A549 (cell line): ENCODE measurements around the gene PLXNC1. TPM values are rescaled to one million over a fixed set of nuclear protein-coding genes. Genes with fewer than 3 reads are reported as not detected.

ENCODE experiments used
- ATAC-seq, 2 experiments: fragments of 200-7000 bp in 1 of 2; fragments of >200 bp in 1 of 2; cut with Nextera tagmentation in 1 of 2; cut with Tn5 transposase in 1 of 2; 3 replicates each; pipeline versions ENCODE4 v1.8.0 to v1.9.1; 2018 to 2020; ENCODE audit warnings: mild to moderate bottlenecking in 1 of 2, moderate library complexity in 1 of 2
- CTCF ChIA-PET: fragments of 300-600 bp; sonication (Branson Sonifier 250); formaldehyde crosslinking; extraction: SDS; loops from one replicate; lab custom pipeline; 2021; ENCODE audit warnings: antibody characterized with exemption, inconsistent platforms; lab: Yijun Ruan, JAX
- POLR2A ChIA-PET: fragments of 350-600 bp; formaldehyde crosslinking; extraction: SDS; loops from one replicate; lab custom pipeline; 2021; ENCODE audit warnings: antibody characterized with exemption, inconsistent platforms; lab: Yijun Ruan, JAX
- DNase-seq, 2 experiments: peaks; one replicate each; pipeline versions ENCODE4 v3.0.0 to v3.0.0-alpha.2; 2011 to 2016; ENCODE audit warnings: low read depth in 1 of 2, low spot score in 1 of 2
- FAIRE-seq: peaks from 2 replicates; lab custom pipeline; 2011; peaks lifted over from hg19 to GRCh38; lab: Jason Lieb, UNC
- H3K27ac ChIP-seq, 2 experiments: fragments of >200 bp; sonication (Bioruptor Twin); formaldehyde crosslinking; 3 replicates each; pipeline ENCODE4 v1.5.1; 2016 to 2017
- H3K4me1 ChIP-seq: fragments of >200 bp; sonication (Bioruptor Twin); formaldehyde crosslinking; 3 replicates; pipeline ENCODE4 v1.6.1; 2016
- H3K4me2 ChIP-seq: fragments of >200 bp; sonication (Bioruptor Twin); formaldehyde crosslinking; 3 replicates; pipeline ENCODE4 v1.6.1; 2016
- H3K4me3 ChIP-seq: fragments of >200 bp; sonication (Bioruptor Twin); formaldehyde crosslinking; 3 replicates; pipeline ENCODE4 v1.5.1; 2016
- H3K9me3 ChIP-seq: fragments of >200 bp; sonication (Bioruptor Twin); formaldehyde crosslinking; 3 replicates; pipeline ENCODE4 v1.6.1; 2016
- CBX2 ChIP-seq: fragments of 200-600 bp; sonication (generic); IDR thresholded peaks from 2 replicates; pipeline ENCODE4 v1.6.1; 2016; ENCODE audit warnings: low read depth, mild to moderate bottlenecking, borderline replicate concordance
- CHD2 ChIP-seq: fragments of 150-350 bp; IDR thresholded peaks from 2 replicates; pipeline ENCODE4 v1.6.1; 2014; ENCODE audit warnings: low read length; ENCODE audit not compliant: partially characterized antibody
- CHD4 ChIP-seq: fragments of 200-600 bp; sonication (generic); IDR thresholded peaks from 2 replicates; pipeline ENCODE4 v1.6.1; 2016; ENCODE audit warnings: antibody characterized with exemption, mild to moderate bottlenecking, borderline replicate concordance
- EHF ChIP-seq: fragments of 250-450 bp; sonication (Bioruptor Pico); IDR thresholded peaks from 2 replicates; pipeline ENCODE4 v1.5.0; 2020; ENCODE audit warnings: mild to moderate bottlenecking
- ESRRA ChIP-seq: fragments of 150-350 bp; IDR thresholded peaks from 2 replicates; pipeline ENCODE4 v1.6.1; 2014; ENCODE audit warnings: mild to moderate bottlenecking, low read length, borderline replicate concordance
- FOSL2 ChIP-seq, 2 experiments: fragments of 450-650 bp in 1 of 2; fragments of >200 bp in 1 of 2; sonication (Bioruptor Twin) in 1 of 2; formaldehyde crosslinking; IDR thresholded peaks; 2 replicates each; pipeline versions ENCODE4 v1.5.0 to v1.6.1; 2016 to 2020; ENCODE audit warnings: mild to moderate bottlenecking in 1 of 2, moderate library complexity in 1 of 2
- FOXS1 ChIP-seq: fragments of 250-450 bp; sonication (Bioruptor Pico); IDR thresholded peaks from 2 replicates; pipeline ENCODE4 v1.5.0; 2020; ENCODE audit warnings: mild to moderate bottlenecking, moderate library complexity
- HOXA7 ChIP-seq: fragments of 250-450 bp; sonication (Bioruptor Pico); IDR thresholded peaks from 2 replicates; pipeline ENCODE4 v1.5.0; 2020; ENCODE audit warnings: mild to moderate bottlenecking, moderate library complexity
- HOXB5 ChIP-seq: fragments of 250-450 bp; sonication (Bioruptor Pico); IDR thresholded peaks from 2 replicates; pipeline ENCODE4 v1.5.0; 2020; ENCODE audit warnings: mild to moderate bottlenecking, moderate library complexity
- JUN ChIP-seq, 2 experiments: fragments of >200 bp; sonication (Bioruptor Twin); formaldehyde crosslinking; IDR thresholded peaks; 2 replicates in 1 of 2; 3 replicates in 1 of 2; pipeline ENCODE4 v1.6.1; 2016 to 2017
- KDM1A ChIP-seq: fragments of 200-600 bp; sonication (generic); IDR thresholded peaks from 2 replicates; pipeline ENCODE4 v1.6.1; 2016; ENCODE audit warnings: low read depth, mild to moderate bottlenecking
- KDM5A ChIP-seq: fragments of 200-600 bp; sonication (generic); IDR thresholded peaks from 2 replicates; pipeline ENCODE4 v1.6.1; 2016; ENCODE audit warnings: antibody characterized with exemption, mild to moderate bottlenecking
- MYC ChIP-seq: IDR thresholded peaks from 2 replicates; pipeline ENCODE4 v1.6.1; 2012; ENCODE audit warnings: mild to moderate bottlenecking, inconsistent platforms, low read length, improper control_type of control experiment, borderline replicate concordance
- NPAS2 ChIP-seq: fragments of 250-450 bp; sonication (Bioruptor Pico); IDR thresholded peaks from 2 replicates; pipeline ENCODE4 v1.8.0; 2022; ENCODE audit warnings: mild to moderate bottlenecking, moderate library complexity, borderline replicate concordance
- NR3C1 ChIP-seq: fragments of >200 bp; sonication (Bioruptor Twin); formaldehyde crosslinking; IDR thresholded peaks from 3 replicates; pipeline ENCODE4 v1.6.1; 2017
- PHF8 ChIP-seq: fragments of 200-600 bp; sonication (generic); IDR thresholded peaks from 2 replicates; pipeline ENCODE4 v1.6.1; 2016; ENCODE audit warnings: low read depth, mild to moderate bottlenecking, antibody characterized with exemption, moderate library complexity, borderline replicate concordance
- POLR2AphosphoS2 ChIP-seq: conservative IDR thresholded peaks from 2 replicates; pipeline ENCODE4 v1.6.1; 2012; ENCODE audit warnings: low read length, improper control_type of control experiment, inconsistent platforms
- RAD21 ChIP-seq, 2 experiments: fragments of >200 bp in 1 of 2; sonication (Bioruptor Twin) in 1 of 2; formaldehyde crosslinking in 1 of 2; IDR thresholded peaks in 1 of 2; conservative IDR thresholded peaks in 1 of 2; 2 replicates in 1 of 2; 3 replicates in 1 of 2; pipeline ENCODE4 v1.6.1; 2012 to 2018; ENCODE audit warnings: inconsistent platforms in 1 of 2
- ZC3H11A ChIP-seq: fragments of 450-650 bp; IDR thresholded peaks from 2 replicates; pipeline ENCODE4 v1.6.1; 2014; ENCODE audit warnings: antibody characterized with exemption, mild to moderate bottlenecking
- ZSCAN20 ChIP-seq: fragments of 250-450 bp; sonication (Bioruptor Pico); IDR thresholded peaks from 2 replicates; pipeline ENCODE4 v1.8.0; 2022; ENCODE audit warnings: mild to moderate bottlenecking, moderate library complexity
- WGBS: methylation state at CpG from one replicate; pipeline ENCODE4 v1.1.6; 2017; ENCODE audit errors: missing lambda C conversion rate; 5-methylcytosine and 5-hydroxymethylcytosine counted together
- polyA plus RNA-seq, 4 experiments: library from polyadenylated mRNA; depleted of rRNA in 3 of 4; stranded (reverse); fragments of >200 nt; fragmentation: RNase III in 1 of 4; extraction: RNeasy Plus Mini Kit Qiagen cat#74134 plus additional on column Dnase treatment in 1 of 4; gene quantifications; 2 replicates in 3 of 4; 3 replicates in 1 of 4; pipeline ENCODE4 v1.2.3, GENCODE V29; 2011 to 2017
- TF ChIP-seq, protein P1 (sequence below): IDR thresholded peaks from 2 replicates; pipeline ENCODE4 v1.6.1; 2012
- TF ChIP-seq, protein P2 (sequence below): IDR thresholded peaks from 2 replicates; pipeline ENCODE4 v1.6.1; 2012
- TF ChIP-seq, protein P3 (sequence below): IDR thresholded peaks from 2 replicates; pipeline ENCODE4 v1.6.1; 2012; ENCODE audit warnings: low read depth, borderline replicate concordance
- TF ChIP-seq, protein P4 (sequence below): fragments of >200 bp; sonication (Bioruptor Twin); formaldehyde crosslinking; IDR thresholded peaks from 2 replicates; pipeline ENCODE4 v1.6.1; 2016

The PLXNC1 gene
- polyA plus RNA-seq, 2 of the 4 experiments (the other 2 are of a cell fraction) = 0.12 to 0.50 TPM

DNA sequence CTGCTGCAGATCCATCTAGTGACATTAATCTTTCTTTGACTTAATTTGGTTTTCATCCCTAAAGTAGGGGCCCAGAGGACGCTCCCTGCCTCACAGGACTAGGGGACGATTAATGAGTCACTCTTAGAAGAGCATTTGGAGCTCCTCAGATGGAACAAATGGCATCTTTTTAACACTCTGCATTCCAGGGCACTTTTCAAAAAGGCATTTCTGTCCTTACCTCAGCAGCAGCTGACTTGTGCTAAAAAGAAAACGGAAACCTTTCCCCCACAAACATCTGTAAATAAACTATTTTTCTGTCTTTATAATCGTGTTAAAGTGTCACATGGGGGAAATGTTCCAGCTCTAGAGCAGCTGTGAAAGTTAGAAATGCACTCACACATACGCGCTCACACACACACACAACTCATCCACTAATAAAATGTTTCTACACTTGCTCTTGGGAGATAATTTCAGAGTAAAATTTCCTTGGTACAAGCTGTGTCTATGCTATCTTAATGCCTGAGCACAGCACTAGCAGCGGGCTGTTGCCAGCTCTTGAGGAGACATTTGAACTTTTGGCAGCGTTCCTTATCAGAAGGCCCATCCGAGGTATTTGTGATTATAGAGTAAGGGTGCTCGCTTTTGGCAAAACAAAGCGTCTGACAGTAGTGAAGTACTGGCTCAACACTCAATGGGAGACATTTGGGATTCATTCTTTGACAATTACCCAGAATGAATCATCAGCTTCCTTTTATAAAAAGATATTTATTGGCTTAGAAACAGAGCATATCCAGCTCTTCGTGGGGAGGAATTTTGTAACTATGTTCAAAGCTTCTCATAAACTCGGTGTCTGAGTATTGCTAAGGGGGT lies 141.3 kb downstream of the PLXNC1 start:
- Histone ChIP-seq H3K4me3 (no peak overlapping the region), H3K27ac (no peak overlapping the region), H3K9me3 (no peaks in the 10 kb centered on the region), H3K4me2 (no peak overlapping the region), H3K4me1 (no peaks in the 10 kb centered on the region)
- ChIA-PET POLR2A (interaction anchor here (0.8 kb wide), 1 partner anchor 170 kb away, joined by 3 read pairs; the partner anchor contains the start of gene CEP83), CTCF (interaction anchor here (0.8 to 1.3 kb wide), 5 partner anchors 10 to 242 kb away, joined by 3 read pairs; no protein-coding TSS in a partner anchor)
- no peak for FAIRE-seq
- TF ChIP-seq, protein P1, sequence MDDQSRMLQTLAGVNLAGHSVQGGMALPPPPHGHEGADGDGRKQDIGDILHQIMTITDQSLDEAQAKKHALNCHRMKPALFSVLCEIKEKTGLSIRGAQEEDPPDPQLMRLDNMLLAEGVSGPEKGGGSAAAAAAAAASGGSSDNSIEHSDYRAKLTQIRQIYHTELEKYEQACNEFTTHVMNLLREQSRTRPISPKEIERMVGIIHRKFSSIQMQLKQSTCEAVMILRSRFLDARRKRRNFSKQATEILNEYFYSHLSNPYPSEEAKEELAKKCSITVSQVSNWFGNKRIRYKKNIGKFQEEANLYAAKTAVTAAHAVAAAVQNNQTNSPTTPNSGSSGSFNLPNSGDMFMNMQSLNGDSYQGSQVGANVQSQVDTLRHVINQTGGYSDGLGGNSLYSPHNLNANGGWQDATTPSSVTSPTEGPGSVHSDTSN = no peak
- TF ChIP-seq, protein P2, sequence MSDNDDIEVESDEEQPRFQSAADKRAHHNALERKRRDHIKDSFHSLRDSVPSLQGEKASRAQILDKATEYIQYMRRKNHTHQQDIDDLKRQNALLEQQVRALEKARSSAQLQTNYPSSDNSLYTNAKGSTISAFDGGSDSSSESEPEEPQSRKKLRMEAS = no peak
- TF ChIP-seq CBX2 = no peak
- no peak for TF ChIP-seq PHF8
- TF ChIP-seq JUN (IDR thresholded peaks at IDR 0.05) = no peak
- TF ChIP-seq FOSL2 (IDR thresholded peaks at IDR 0.05) = no peak
- no peak for TF ChIP-seq FOSL2 (CRISPR knock-in tag; IDR thresholded peaks at IDR 0.05)
- TF ChIP-seq HOXB5 (CRISPR knock-in tag) = no peak
- TF ChIP-seq CHD2 = no peak
- no peak for TF ChIP-seq CHD4
- TF ChIP-seq NPAS2 (CRISPR knock-in tag) = no peak
- TF ChIP-seq, protein P3, sequence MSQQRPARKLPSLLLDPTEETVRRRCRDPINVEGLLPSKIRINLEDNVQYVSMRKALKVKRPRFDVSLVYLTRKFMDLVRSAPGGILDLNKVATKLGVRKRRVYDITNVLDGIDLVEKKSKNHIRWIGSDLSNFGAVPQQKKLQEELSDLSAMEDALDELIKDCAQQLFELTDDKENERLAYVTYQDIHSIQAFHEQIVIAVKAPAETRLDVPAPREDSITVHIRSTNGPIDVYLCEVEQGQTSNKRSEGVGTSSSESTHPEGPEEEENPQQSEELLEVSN = no peak
- no peak for TF ChIP-seq FOXS1 (CRISPR knock-in tag)
- ATAC-seq = no peak
- WGBS = 79% methylated on average over 13 of the region's 13 CpGs
- no peak for DNase-seq

DNA sequence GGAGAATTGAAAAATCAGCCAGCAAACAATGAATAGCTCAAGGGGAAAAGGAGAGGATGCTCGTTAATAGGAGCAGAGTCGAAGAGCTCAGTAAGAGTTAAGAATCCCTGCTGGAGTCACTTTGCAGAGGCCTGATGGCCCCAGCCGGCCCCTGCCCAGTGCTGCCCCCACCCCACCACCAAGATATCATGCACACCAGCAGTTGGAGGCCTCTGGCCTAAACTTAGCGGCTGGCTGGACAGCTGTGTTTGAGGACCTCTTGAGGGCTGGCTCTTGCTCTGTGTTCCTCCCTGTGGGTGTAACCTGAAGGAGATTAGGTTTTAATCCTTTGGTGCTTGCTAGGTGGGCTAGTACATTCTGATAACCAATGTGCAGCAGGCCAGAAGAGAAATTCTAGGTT lies 142.0 kb downstream of the PLXNC1 start:
- POLR2A ChIA-PET = no interaction called here
- H3K4me2 ChIP-seq = no peak overlapping the region
- no peak overlapping the region for H3K4me3 ChIP-seq
- WGBS = 88% methylated on average over 4 of the region's 4 CpGs
- CTCF ChIA-PET = interaction anchor here (0.8 to 1.3 kb wide), 4 partner anchors 9 to 242 kb away, joined by 3 read pairs; no protein-coding TSS in a partner anchor
- no peaks in the 10 kb centered on the region for H3K4me1 ChIP-seq
- no peak for ATAC-seq
- TF ChIP-seq NPAS2 (CRISPR knock-in tag) (no peak), RAD21 (conservative IDR thresholded peaks at IDR 0.05 in 1 of 2, IDR thresholded peaks at IDR 0.05 in 1 of 2) (no peak), MYC (no peak), KDM1A (no peak), ESRRA (no peak), POLR2AphosphoS2 (no peak), ZSCAN20 (CRISPR knock-in tag) (no peak), KDM5A (no peak), HOXA7 (CRISPR knock-in tag) (no peak), CHD4 (no peak), JUN (IDR thresholded peaks at IDR 0.05) (no peak), EHF (CRISPR knock-in tag) (no peak), ZC3H11A (no peak), NR3C1 (no peak)
- TF ChIP-seq, protein P4, sequence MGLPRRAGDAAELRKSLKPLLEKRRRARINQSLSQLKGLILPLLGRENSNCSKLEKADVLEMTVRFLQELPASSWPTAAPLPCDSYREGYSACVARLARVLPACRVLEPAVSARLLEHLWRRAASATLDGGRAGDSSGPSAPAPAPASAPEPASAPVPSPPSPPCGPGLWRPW = no peak
- TF ChIP-seq, protein P3 = no peak
- TF ChIP-seq, all 56 proteins: peak for 0
- DNase-seq = no peak
- FAIRE-seq = no peak
- H3K27ac ChIP-seq = no peak overlapping the region
- H3K9me3 ChIP-seq = no peaks in the 10 kb centered on the region
